Keratinocyte (primary cell): ENCODE data around the gene ROMO1. TPM values are rescaled to one million over a fixed set of nuclear protein-coding genes. Genes with fewer than 3 reads are reported as not detected.

Experiments
- DNase-seq: peaks from one replicate; pipeline ENCODE4 v3.0.0-alpha.2; 2011; ENCODE audit warnings: low read depth, missing footprints, low spot score
- FAIRE-seq: peaks from 2 replicates; lab custom pipeline; 2011; peaks lifted over from hg19 to GRCh38; lab: Jason Lieb, UNC
- H2AFZ ChIP-seq: 2 replicates; pipeline ENCODE4 v1.6.0; 2012; ENCODE audit warnings: low read length, control low read depth, inconsistent platforms; ENCODE audit not compliant: control insufficient read depth
- H3K27ac ChIP-seq: 2 replicates; pipeline ENCODE4 v1.5.1; 2011; ENCODE audit warnings: low read length; ENCODE audit not compliant: control insufficient read depth, insufficient read depth
- H3K27me3 ChIP-seq: 3 replicates; pipeline ENCODE4 v1.6.0; 2011; ENCODE audit warnings: low read length; ENCODE audit not compliant: control insufficient read depth, insufficient read depth; ENCODE audit errors: extremely low read depth
- H3K36me3 ChIP-seq, 2 experiments: 2 replicates in 1 of 2; 3 replicates in 1 of 2; pipeline ENCODE4 v1.5.1; 2011; ENCODE audit warnings: low read length in 2 of 2, mild to moderate bottlenecking in 1 of 2; ENCODE audit not compliant: control insufficient read depth in 2 of 2, insufficient read depth in 2 of 2; ENCODE audit errors: extremely low read depth in 1 of 2
- H3K4me1 ChIP-seq: 3 replicates; pipeline ENCODE4 v1.5.1; 2011; ENCODE audit warnings: low read length; ENCODE audit not compliant: control insufficient read depth, insufficient read depth; ENCODE audit errors: extremely low read depth
- H3K4me2 ChIP-seq: 3 replicates; pipeline ENCODE4 v1.6.0; 2011; ENCODE audit warnings: low read depth, low read length; ENCODE audit not compliant: control insufficient read depth, insufficient read depth; ENCODE audit errors: extremely low read depth
- H3K4me3 ChIP-seq, 3 experiments: fragments of 200-600 bp in 1 of 3; sonication (generic) in 1 of 3; 2 replicates in 2 of 3; 3 replicates in 1 of 3; pipeline ENCODE4 v1.5.1; 2011 to 2016; ENCODE audit warnings: low read length in 3 of 3, mild to moderate bottlenecking in 3 of 3, control low read depth in 2 of 3, inconsistent platforms in 1 of 3, low read depth in 1 of 3, mixed read lengths in 1 of 3, mixed run types in 1 of 3, moderate library complexity in 1 of 3; ENCODE audit not compliant: control insufficient read depth in 2 of 3, insufficient read depth in 2 of 3; ENCODE audit errors: extremely low read depth in 1 of 3
- H3K79me2 ChIP-seq: 2 replicates; pipeline ENCODE4 v1.6.0; 2012; ENCODE audit warnings: low read length; ENCODE audit not compliant: control insufficient read depth, insufficient read depth
- H3K9ac ChIP-seq: 3 replicates; pipeline ENCODE4 v1.6.0; 2011; ENCODE audit warnings: low read length; ENCODE audit not compliant: control insufficient read depth, insufficient read depth; ENCODE audit errors: extremely low read depth
- H3K9me1 ChIP-seq: 3 replicates; pipeline ENCODE4 v1.6.0; 2011; ENCODE audit warnings: low read length; ENCODE audit not compliant: control insufficient read depth, insufficient read depth; ENCODE audit errors: extremely low read depth
- H3K9me3 ChIP-seq: 2 replicates; pipeline ENCODE4 v1.5.1; 2012; ENCODE audit warnings: low read depth, low read length; ENCODE audit not compliant: control insufficient read depth
- H4K20me1 ChIP-seq: 3 replicates; pipeline ENCODE4 v1.6.0; 2011; ENCODE audit warnings: low read length; ENCODE audit not compliant: control insufficient read depth, insufficient read depth; ENCODE audit errors: extremely low read depth
- EZH2 ChIP-seq: IDR thresholded peaks from one replicate; pipeline ENCODE4 v1.6.1; 2012; ENCODE audit warnings: inconsistent platforms, mild to moderate bottlenecking, low read length, moderate library complexity
- dilution Hi-C: fragments of 300-500 bp; cut with MboI; formaldehyde crosslinking; loops from one replicate; pipeline ENCODE4 v1.7.0; 2020; ENCODE audit warnings: low sequenced_read_pairs; ENCODE audit not compliant: extremely low pct_ligation_motif_present
- polyA plus RNA-seq, 5 experiments: library from polyadenylated mRNA; depleted of rRNA in 3 of 5; stranded (reverse) in 3 of 5; stranded (forward) in 1 of 5; unstranded in 1 of 5; fragments of >200 nt; gene quantifications; 1 replicate in 1 of 5; 2 replicates in 3 of 5; 3 replicates in 1 of 5; pipeline versions ENCODE4 v1.2.1 to v1.2.3, GENCODE V29; 2011 to 2012; ENCODE audit warnings: missing spikeins in 2 of 5, low read depth in 1 of 5, low replicate concordance in 1 of 5
- TF ChIP-seq, protein P1 (sequence below), 3 experiments: IDR thresholded peaks in 1 of 3; conservative IDR thresholded peaks in 1 of 3; optimal IDR thresholded peaks in 1 of 3; 2 replicates in 2 of 3; 3 replicates in 1 of 3; pipeline versions ENCODE3 to v1.5.1; 2011; ENCODE audit warnings: low read length in 3 of 3, mild to moderate bottlenecking in 3 of 3, moderate library complexity in 2 of 3, control low read depth in 1 of 3, inconsistent platforms in 1 of 3; ENCODE audit not compliant: insufficient read depth in 2 of 3; ENCODE audit errors: extremely low read depth in 1 of 3

The ROMO1 gene
- polyA plus RNA-seq, 1 donor (not counting 4 experiments of a cell fraction or from before 2014, with no cell fraction given), result 195 TPM

DNA sequence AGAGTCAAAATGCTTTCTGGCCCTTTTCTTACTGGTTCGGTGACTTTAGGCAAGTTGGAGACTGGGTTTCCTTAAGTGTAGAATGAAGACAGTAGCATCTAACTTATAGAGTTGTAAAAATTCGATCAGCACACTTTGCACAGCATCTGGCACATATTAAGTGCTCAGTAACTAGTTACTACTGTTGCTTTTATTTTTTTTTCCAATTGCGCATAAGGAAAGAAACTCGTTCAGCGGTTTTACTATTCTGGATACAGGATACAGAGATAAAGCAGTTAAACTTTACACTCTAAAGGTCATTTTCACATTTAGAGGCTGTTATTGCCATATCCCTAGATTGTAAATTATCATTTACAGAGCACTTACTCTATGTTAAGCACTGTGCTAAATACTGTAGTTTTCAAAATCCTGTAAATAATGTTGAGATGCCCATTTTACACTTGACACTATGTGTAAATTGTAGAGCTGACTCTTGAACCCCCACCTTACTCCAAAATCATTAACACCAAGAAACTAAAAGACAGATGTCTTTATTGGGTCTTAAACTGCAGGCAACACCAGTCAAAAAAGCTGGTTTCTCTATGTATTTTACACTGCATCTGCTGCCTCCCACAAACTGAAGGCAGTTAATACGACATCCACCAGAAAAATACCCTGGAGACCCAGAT is 886 bp downstream of the ROMO1 start:
- H2AFZ ChIP-seq, result no peak overlapping the region

DNA sequence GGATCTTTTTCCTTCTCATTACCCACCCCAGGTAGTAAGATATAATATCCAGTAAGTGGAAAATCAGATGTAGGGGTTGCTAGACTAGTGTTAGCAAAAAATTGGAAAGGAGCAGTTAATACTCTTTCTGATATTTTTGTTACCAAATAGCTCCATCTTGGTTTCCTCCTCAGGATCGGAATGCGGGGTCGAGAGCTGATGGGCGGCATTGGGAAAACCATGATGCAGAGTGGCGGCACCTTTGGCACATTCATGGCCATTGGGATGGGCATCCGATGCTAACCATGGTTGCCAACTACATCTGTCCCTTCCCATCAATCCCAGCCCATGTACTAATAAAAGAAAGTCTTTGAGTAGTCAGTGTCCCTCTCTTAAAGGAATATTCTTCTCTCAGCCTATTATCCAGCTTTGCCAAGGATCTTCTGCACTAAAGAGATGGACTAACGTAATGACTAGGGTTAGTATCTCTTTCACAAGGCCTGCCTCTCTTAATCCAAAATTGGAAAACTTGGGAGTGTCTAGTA is 1.5 kb downstream of the ROMO1 start:
- TF ChIP-seq, protein P1, sequence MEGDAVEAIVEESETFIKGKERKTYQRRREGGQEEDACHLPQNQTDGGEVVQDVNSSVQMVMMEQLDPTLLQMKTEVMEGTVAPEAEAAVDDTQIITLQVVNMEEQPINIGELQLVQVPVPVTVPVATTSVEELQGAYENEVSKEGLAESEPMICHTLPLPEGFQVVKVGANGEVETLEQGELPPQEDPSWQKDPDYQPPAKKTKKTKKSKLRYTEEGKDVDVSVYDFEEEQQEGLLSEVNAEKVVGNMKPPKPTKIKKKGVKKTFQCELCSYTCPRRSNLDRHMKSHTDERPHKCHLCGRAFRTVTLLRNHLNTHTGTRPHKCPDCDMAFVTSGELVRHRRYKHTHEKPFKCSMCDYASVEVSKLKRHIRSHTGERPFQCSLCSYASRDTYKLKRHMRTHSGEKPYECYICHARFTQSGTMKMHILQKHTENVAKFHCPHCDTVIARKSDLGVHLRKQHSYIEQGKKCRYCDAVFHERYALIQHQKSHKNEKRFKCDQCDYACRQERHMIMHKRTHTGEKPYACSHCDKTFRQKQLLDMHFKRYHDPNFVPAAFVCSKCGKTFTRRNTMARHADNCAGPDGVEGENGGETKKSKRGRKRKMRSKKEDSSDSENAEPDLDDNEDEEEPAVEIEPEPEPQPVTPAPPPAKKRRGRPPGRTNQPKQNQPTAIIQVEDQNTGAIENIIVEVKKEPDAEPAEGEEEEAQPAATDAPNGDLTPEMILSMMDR (optimal IDR thresholded peaks at IDR 0.05 in 1 of 3, IDR thresholded peaks at IDR 0.05 in 1 of 3, conservative IDR thresholded peaks at IDR 0.05 in 1 of 3; ENCODE audit: extremely low read depth in 1 of 3, insufficient read depth in 2 of 3, low read length in 3 of 3), result no peak
- Histone ChIP-seq H3K4me3 (peak overlapping the region in 2 of 3 experiments; percentile 78 to 90), H3K4me1 (peaks cover 17% of the 10 kb centered on the region), H3K36me3 (peaks cover 19 to 20% of the 10 kb centered on the region in 2 experiments), H3K9me1 (no peaks in the 10 kb centered on the region), H3K9ac (peak overlapping the region; percentile 98), H3K4me2 (peak overlapping the region; percentile 100), H2AFZ (no peak overlapping the region), H3K9me3 (no peaks in the 10 kb centered on the region), H4K20me1 (peaks cover 11% of the 10 kb centered on the region), H3K27me3 (no peaks in the 10 kb centered on the region), H3K79me2 (peaks cover 33% of the 10 kb centered on the region), H3K27ac (peak overlapping the region; percentile 88)
- dilution Hi-C loops, result no loop called here
- FAIRE-seq, result no peak
- no peak for DNase-seq

More for the DNA sequence above, 886 bp downstream of the ROMO1 start:
- peaks cover 33% of the 10 kb centered on the region for H3K79me2 ChIP-seq
- FAIRE-seq (no peak), DNase-seq (no peak)
- peak overlapping the region; percentile 88 for H3K27ac ChIP-seq
- H3K9ac ChIP-seq, result peak overlapping the region; percentile 98
- no peaks in the 10 kb centered on the region for H3K9me1 ChIP-seq
- dilution Hi-C loops, result no loop called here
- H3K4me3 ChIP-seq, result peak overlapping the region; percentile 78 to 90 (median 84)
- peak overlapping the region; percentile 100 for H3K4me2 ChIP-seq
- H4K20me1 ChIP-seq, result peaks cover 9% of the 10 kb centered on the region
- peaks cover 17 to 18% of the 10 kb centered on the region in 2 experiments for H3K36me3 ChIP-seq
- TF ChIP-seq EZH2, result no peak
- TF ChIP-seq, protein P1 (optimal IDR thresholded peaks at IDR 0.05 in 1 of 3, IDR thresholded peaks at IDR 0.05 in 1 of 3, conservative IDR thresholded peaks at IDR 0.05 in 1 of 3; ENCODE audit: extremely low read depth in 1 of 3, insufficient read depth in 2 of 3, low read length in 3 of 3), result no peak
- peaks cover 17% of the 10 kb centered on the region for H3K4me1 ChIP-seq
- no peaks in the 10 kb centered on the region for H3K27me3 ChIP-seq
- no peaks in the 10 kb centered on the region for H3K9me3 ChIP-seq
